Activated naive CD4-positive, alpha-beta T cell treated with anti-CD3 and anti-CD28 coated beads for 36 hours (primary cell): Measurements from ENCODE around the gene CDK19. TPM values are rescaled to one million over a fixed set of nuclear protein-coding genes. Genes with fewer than 3 reads are reported as not detected.

Experiments
- CTCF ChIA-PET: fragments of 350-600 bp; sonication (Branson Sonifier 250); formaldehyde crosslinking; loops from one replicate; lab custom pipeline; 2021; ENCODE audit warnings: antibody characterized with exemption; lab: Charles Lee
- DNase-seq: peaks from one replicate; pipeline ENCODE4 v3.0.0-alpha.2; 2020
- H3K27ac Mint-ChIP-seq: one replicate; pipeline ENCODE4 v1.8.0; 2021; ENCODE audit warnings: mild to moderate bottlenecking, mixed read lengths
- H3K27me3 Mint-ChIP-seq: one replicate; pipeline ENCODE4 v1.8.0; 2021; ENCODE audit warnings: low read depth, mixed read lengths
- H3K36me3 Mint-ChIP-seq: one replicate; pipeline ENCODE4 v1.8.0; 2021; ENCODE audit warnings: low read depth, mixed read lengths
- H3K4me1 Mint-ChIP-seq: one replicate; pipeline ENCODE4 v1.8.0; 2021; ENCODE audit warnings: low read depth, mixed read lengths
- H3K4me3 Mint-ChIP-seq: one replicate; pipeline ENCODE4 v1.8.0; 2021; ENCODE audit warnings: mild to moderate bottlenecking, moderate library complexity, mixed read lengths
- H3K9me3 Mint-ChIP-seq: one replicate; pipeline ENCODE4 v1.8.0; 2021; ENCODE audit warnings: mixed read lengths
- intact Hi-C: fragments of 100-400 bp; cut with micrococcal nuclease; formaldehyde crosslinking; loops from one replicate; pipeline ENCODE4 v1.15.1; 2023
- total RNA-seq, 2 experiments: library from RNA; stranded (reverse); gene quantifications; one replicate each; pipeline ENCODE4 v1.2.3, GENCODE V29; 2021

The CDK19 gene
- total RNA-seq, 2 experiments from 2014 or later: 11.0 to 11.7 TPM

DNA sequence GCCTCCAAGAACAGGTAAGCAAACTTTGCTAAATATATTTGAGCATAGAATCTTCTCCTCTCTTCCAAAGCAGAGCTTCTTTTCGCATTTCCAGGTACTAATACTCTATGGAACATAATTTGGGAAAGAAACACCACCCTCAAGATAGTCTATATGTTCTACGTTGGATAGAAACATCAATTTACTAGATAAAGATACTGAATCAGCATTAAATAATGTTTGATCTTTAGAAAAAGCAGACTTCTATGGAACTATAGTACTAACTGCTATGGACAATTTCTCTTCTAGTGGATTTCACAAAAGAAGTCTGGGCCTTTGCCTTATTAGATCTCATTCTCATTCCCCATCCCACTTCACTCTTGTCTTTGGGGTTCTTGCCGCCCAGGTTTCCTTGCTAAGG lies 103.0 kb downstream of the CDK19 start:
- no peak for DNase-seq
- Mint-ChIP-seq H3K27me3 (no peaks in the 10 kb centered on the region), H3K9me3 (no peaks in the 10 kb centered on the region), H3K27ac (no peak overlapping the region), H3K4me1 (no peaks in the 10 kb centered on the region), H3K4me3 (no peak overlapping the region), H3K36me3 (no peaks in the 10 kb centered on the region)
- intact Hi-C loops: no loop called here
- CTCF ChIA-PET: no interaction called here

DNA sequence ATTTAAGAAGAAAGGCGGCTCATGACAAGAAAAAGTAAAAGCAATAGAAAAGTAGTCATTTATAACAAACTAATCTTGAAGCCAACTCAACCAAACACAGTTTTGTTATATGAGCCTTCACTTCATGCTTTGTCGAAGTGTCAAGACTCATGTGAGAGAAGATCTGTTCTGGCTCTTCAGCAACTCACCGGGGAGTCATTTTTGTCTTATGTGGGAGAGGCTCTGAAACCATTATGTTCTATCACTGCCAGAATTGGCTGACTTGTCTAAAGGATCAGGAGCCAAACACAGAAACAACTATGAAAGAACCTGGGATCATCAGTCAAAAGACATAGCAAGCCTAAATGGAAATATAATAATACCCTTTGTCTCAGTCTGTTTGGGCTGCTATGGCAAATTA lies 105.2 kb downstream of the CDK19 start:
- CTCF ChIA-PET: no interaction called here
- Mint-ChIP-seq H3K36me3 (no peaks in the 10 kb centered on the region), H3K27me3 (no peaks in the 10 kb centered on the region), H3K9me3 (no peaks in the 10 kb centered on the region), H3K27ac (no peak overlapping the region), H3K4me3 (no peak overlapping the region), H3K4me1 (no peaks in the 10 kb centered on the region)
- no peak for DNase-seq
- intact Hi-C loops: no loop called here

DNA sequence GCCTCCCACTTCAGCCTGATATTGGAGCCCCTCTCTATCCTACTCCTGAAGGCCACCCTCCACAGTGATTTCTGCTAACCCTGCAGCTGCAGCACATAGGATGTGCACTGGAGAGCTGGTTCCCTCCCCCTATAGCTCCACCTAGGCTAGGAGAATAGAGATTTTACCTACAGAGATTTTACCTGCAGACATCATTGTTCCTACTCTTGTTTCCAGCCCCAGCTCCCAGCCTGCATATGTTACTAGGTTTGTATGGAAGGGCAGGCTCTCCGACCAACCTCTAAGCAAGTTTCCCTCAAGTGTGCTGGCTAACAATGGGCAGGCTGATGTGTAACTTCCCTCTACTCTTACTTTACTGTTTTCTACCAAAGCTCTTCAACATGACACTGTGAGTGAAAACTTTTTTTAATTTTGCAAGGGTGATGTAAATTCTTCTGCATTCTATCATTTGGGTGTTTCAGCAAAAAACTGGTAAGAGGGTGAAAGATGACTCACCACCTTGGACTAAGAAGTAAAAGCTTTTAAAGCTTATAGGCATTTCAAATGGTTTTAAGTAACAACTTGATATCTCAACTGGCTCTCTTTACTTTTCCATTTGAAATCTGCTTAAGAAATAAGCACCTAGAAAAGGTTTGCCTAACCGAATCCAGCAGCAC lies 106.8 kb downstream of the CDK19 start:
- H3K36me3 Mint-ChIP-seq: no peaks in the 10 kb centered on the region
- CTCF ChIA-PET: interaction anchor here (0.6 to 1.2 kb wide), 3 partner anchors 12 to 129 kb away, joined by 3 read pairs; no protein-coding TSS in a partner anchor
- H3K4me3 Mint-ChIP-seq: no peak overlapping the region
- no peaks in the 10 kb centered on the region for H3K4me1 Mint-ChIP-seq
- H3K27ac Mint-ChIP-seq: no peak overlapping the region
- no peaks in the 10 kb centered on the region for H3K9me3 Mint-ChIP-seq
- DNase-seq: no peak
- intact Hi-C loops: no loop called here
- H3K27me3 Mint-ChIP-seq: no peaks in the 10 kb centered on the region

DNA sequence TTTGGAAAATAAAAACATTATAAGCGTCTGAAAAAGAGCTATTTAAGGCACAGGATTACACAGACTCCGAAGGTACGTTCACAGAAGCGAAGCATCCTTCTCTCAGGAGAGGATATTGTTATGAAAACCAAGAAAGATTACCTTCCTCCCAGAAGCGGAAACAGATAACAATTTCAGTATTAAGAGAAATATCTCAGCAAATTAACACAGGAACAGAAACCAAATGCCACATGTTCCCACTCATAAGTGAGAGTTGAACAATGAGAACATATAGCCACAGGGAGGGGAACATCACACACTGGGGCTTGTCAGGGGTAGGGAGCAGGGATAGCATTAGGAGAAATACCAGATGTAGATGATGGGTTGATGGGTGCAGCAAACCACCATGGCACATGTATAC lies 109.7 kb downstream of the CDK19 start:
- H3K27ac Mint-ChIP-seq: no peak overlapping the region
- no peaks in the 10 kb centered on the region for H3K9me3 Mint-ChIP-seq
- CTCF ChIA-PET: no interaction called here
- H3K4me3 Mint-ChIP-seq: no peak overlapping the region
- no peak for DNase-seq
- intact Hi-C loops: no loop called here
- no peaks in the 10 kb centered on the region for H3K36me3 Mint-ChIP-seq
- no peaks in the 10 kb centered on the region for H3K4me1 Mint-ChIP-seq
- H3K27me3 Mint-ChIP-seq: no peaks in the 10 kb centered on the region

DNA sequence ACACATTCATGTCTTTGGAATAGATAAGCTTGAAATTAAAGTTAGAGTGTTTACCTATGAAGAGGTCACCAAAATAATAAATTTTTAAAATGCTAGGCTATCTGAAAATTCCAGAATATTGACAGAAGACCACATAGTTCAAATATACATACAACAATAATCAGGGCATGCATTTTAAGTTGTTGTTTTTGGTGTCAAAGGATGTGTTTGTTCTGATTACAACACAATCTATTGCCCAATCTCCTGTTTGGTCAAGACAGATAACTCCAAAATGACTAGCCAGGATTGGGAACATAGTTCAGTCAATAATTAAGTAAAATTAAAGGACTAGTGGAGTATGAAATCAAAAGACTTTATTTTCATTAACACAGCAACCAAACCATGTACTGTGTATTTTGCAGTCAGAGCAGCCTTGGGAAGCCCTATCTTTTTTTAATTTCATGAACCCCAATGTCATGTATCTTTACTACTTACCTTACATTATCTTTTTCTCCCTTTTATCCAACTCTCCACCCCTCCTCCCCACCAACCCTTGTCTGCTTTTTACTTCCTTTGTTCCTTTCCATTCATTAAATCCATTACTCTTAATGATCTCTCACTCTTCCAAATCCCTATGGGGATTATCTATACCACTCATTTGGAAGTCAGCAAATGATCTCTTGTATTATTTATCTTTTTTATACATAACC lies 111.2 kb downstream of the CDK19 start:
- H3K9me3 Mint-ChIP-seq: no peaks in the 10 kb centered on the region
- no peak overlapping the region for H3K27ac Mint-ChIP-seq
- CTCF ChIA-PET: no interaction called here
- intact Hi-C loops: no loop called here
- DNase-seq: no peak
- H3K4me1 Mint-ChIP-seq: no peaks in the 10 kb centered on the region
- H3K27me3 Mint-ChIP-seq: no peaks in the 10 kb centered on the region
- H3K4me3 Mint-ChIP-seq: no peak overlapping the region
- H3K36me3 Mint-ChIP-seq: no peaks in the 10 kb centered on the region

DNA sequence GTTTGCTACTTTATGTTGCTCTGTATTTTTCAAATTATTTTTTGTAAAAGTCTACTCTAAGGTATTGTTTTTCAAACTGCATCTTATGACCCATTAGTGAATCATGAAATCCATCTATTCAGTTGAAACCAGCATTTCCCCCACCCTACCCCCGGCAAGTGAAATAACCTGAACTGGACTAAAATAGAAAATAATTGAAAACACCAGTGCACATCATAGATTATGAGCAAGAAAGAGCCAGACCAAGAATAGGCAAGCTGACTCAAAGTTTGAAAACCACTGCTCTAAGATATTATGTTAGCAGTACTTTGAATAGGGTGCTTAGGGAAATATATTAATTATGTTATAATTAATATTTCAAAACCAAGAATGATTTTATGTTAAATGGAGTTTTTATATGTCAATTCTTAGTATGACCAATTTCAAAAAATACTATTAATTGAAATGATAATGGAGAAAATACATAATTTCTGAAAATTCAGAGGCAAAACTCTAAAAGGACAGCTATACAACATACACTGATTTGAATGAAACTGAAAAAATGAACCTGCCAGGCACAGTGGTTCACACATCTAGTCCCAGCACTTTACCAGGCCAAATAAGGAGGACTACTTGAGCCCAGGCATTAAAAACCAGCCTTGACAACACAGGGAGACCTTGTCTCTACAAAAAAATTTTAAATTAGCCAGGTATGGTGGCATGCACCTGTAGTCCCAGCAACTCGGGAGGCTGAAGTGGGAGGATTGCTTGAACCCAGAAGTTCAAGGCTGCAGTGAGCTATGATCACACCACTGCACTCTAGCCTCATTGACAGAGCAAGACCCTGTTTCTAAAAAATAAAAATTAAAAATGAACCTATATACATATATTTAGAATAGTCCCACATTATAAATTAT lies 112.0 kb downstream of the CDK19 start:
- intact Hi-C loops: no loop called here
- Mint-ChIP-seq H3K27ac (no peak overlapping the region), H3K4me3 (no peak overlapping the region), H3K4me1 (no peaks in the 10 kb centered on the region), H3K27me3 (no peaks in the 10 kb centered on the region), H3K36me3 (no peaks in the 10 kb centered on the region), H3K9me3 (no peaks in the 10 kb centered on the region)
- CTCF ChIA-PET: no interaction called here
- no peak for DNase-seq

DNA sequence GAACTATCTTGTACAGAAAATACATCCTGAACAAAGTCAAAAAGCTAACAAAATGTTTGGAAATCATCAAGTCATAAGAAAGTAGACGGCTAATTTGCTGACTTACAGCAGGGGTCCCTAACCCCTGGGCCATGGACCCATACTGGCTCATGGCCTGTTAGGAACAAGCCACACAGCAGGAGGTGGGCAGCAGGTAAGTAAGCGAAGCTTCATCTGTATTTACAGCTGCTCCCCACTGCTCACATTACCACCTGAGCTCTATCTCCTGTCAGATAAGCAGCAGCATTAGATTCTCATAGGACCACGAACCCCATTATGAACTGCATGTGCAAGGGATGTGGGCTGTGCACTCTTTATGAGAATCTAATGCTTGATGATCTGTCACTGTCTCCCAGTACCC lies 115.5 kb downstream of the CDK19 start:
- intact Hi-C loops: no loop called here

DNA sequence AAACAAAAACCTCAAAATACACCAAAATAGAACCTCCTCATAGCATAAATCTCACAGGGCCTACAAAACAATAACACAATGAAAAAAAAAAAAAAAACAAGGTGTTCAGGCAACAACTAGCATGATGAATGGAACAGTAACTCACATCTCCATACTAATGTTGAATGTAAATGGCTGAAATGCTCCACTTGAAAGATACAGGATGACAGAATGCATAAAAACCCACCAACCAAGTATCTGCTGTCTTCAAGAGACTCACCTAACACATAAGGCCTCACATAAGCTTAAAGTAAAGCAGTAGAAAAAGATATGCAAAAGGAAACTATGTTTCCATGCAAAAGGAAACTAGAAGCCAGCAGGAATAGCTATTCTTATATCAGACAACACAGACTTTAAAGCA lies 121.3 kb downstream of the CDK19 start:
- H3K27me3 Mint-ChIP-seq: no peaks in the 10 kb centered on the region
- H3K9me3 Mint-ChIP-seq: no peaks in the 10 kb centered on the region
- peaks cover 8% of the 10 kb centered on the region for H3K36me3 Mint-ChIP-seq
- no peak for DNase-seq
- no peak overlapping the region for H3K4me3 Mint-ChIP-seq
- H3K27ac Mint-ChIP-seq: no peak overlapping the region
- H3K4me1 Mint-ChIP-seq: peaks cover 5% of the 10 kb centered on the region
- CTCF ChIA-PET: interaction anchor here (0.5 kb wide), 1 partner anchor 275 kb away, joined by 3 read pairs; no protein-coding TSS in a partner anchor
- intact Hi-C loops: no loop called here

More for the DNA sequence above, 115.5 kb downstream of the CDK19 start:
- no peak for DNase-seq
- Mint-ChIP-seq H3K27ac (no peak overlapping the region), H3K36me3 (peaks cover 5% of the 10 kb centered on the region), H3K27me3 (no peaks in the 10 kb centered on the region), H3K4me3 (no peak overlapping the region), H3K4me1 (no peaks in the 10 kb centered on the region), H3K9me3 (no peaks in the 10 kb centered on the region)
- CTCF ChIA-PET: interaction anchor here (0.6 to 1.3 kb wide), 2 partner anchors 18 to 503 kb away, joined by 3 read pairs; no protein-coding TSS in a partner anchor

DNA sequence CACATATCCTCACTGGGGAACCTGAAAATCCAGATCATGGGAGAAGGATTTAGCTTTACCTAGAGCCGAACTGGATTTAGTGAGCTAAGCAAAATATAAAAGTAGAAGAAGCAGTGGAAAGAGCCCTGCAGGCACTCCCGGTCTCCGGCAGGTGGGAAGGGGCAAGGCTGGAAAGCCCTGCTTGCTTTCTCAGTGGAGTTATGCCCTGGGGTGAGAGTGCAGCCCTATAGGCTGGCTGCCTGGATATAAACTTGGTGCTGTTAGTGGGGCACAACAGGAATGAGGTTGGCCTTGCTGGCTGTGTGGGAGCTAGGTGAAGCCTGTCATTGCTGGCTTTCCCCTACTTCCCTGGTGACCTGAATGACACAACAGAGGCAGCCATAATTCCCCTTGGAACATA lies 122.0 kb downstream of the CDK19 start:
- Mint-ChIP-seq H3K36me3 (peaks cover 8% of the 10 kb centered on the region), H3K27ac (no peak overlapping the region), H3K4me3 (no peak overlapping the region), H3K9me3 (no peaks in the 10 kb centered on the region), H3K4me1 (peaks cover 8% of the 10 kb centered on the region), H3K27me3 (no peaks in the 10 kb centered on the region)
- intact Hi-C loops: no loop called here
- DNase-seq: no peak
- CTCF ChIA-PET: interaction anchor here (0.5 kb wide), 1 partner anchor 276 kb away, joined by 3 read pairs; no protein-coding TSS in a partner anchor

DNA sequence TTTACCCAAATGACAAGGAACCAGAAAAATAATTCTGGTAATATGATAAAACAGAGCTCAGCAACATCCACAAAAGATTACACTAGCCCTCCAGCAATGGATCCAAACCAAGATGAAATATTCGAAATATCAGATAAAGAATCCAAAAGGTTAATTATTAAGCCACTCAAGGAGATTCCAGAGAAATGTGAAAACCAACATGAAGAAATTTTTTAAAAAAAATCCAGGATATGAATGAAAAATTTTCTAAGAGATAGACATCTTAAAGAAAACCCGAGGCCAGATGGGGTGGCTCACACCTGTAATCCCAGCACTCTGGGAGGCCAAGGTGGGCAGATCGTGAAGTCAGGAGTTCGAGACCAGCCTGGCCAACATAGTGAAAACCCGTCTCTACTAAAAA lies 124.4 kb downstream of the CDK19 start:
- H3K9me3 Mint-ChIP-seq: no peaks in the 10 kb centered on the region
- DNase-seq: no peak
- peaks cover 16% of the 10 kb centered on the region for H3K4me1 Mint-ChIP-seq
- no peaks in the 10 kb centered on the region for H3K27me3 Mint-ChIP-seq
- no peak overlapping the region for H3K4me3 Mint-ChIP-seq
- peaks cover 4% of the 10 kb centered on the region for H3K36me3 Mint-ChIP-seq
- CTCF ChIA-PET: interaction anchor here (0.6 kb wide), 1 partner anchor 173 kb away, joined by 3 read pairs; no protein-coding TSS in a partner anchor
- intact Hi-C loops: no loop called here
- no peak overlapping the region for H3K27ac Mint-ChIP-seq

DNA sequence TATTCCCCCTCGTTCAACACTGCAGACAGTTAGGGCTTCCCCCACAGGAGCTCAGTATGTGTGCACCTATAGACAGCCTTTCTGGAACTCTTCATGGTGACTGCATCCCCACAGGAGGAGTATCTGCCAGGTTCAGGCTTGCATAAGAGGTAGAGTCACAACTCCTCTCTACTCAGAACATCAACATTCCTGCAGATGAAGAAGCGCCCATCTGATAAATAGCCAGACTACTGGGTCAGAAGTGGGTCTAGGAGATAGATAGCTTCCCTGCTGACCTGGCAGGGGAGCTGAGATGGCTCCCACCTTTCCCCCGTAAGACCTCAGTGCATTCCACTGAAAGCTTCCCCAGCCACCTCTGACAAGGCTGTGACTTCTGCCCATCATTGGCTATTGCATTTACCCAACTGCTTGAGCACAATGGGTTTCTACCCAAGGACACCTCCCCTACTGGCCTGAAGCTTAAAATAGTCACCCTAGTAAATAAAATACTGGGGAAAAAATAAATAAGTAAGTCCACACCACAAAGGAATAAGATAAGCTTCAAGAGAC lies 125.1 kb downstream of the CDK19 start:
- H3K9me3 Mint-ChIP-seq: no peaks in the 10 kb centered on the region
- no peak for DNase-seq
- intact Hi-C loops: no loop called here
- H3K36me3 Mint-ChIP-seq: peaks cover 4% of the 10 kb centered on the region
- no peaks in the 10 kb centered on the region for H3K27me3 Mint-ChIP-seq
- H3K4me1 Mint-ChIP-seq: peaks cover 16% of the 10 kb centered on the region
- no peak overlapping the region for H3K27ac Mint-ChIP-seq
- CTCF ChIA-PET: interaction anchor here (0.6 kb wide), 1 partner anchor 173 kb away, joined by 3 read pairs; no protein-coding TSS in a partner anchor
- H3K4me3 Mint-ChIP-seq: no peak overlapping the region
